ENCODE results near the gene STEAP1B. TPM values are rescaled to one million over a fixed set of nuclear protein-coding genes. Genes with fewer than 3 reads are reported as not detected.

The STEAP1B gene
- total RNA-seq, 2 experiments from 2014 or later, result 0.30 to 0.33 TPM

GRCh38 chr7:22371878-22372277, 128.1 kb downstream of the STEAP1B start:
- no peaks in the 10 kb centered on the region for H3K9me3 Mint-ChIP-seq
- DNase-seq, result no peak
- H3K27ac Mint-ChIP-seq, result no peak overlapping the region
- ChIA-PET CTCF (interaction anchor here (1.4 kb wide), 1 partner anchor 262 kb away, joined by 3 read pairs; no protein-coding TSS in a partner anchor), POLR2A (no interaction called here)
- no peaks in the 10 kb centered on the region for H3K4me1 Mint-ChIP-seq
- no peaks in the 10 kb centered on the region for H3K36me3 Mint-ChIP-seq (ENCODE audit: low read depth)
- H3K27me3 Mint-ChIP-seq, result peaks cover 17% of the 10 kb centered on the region
- H3K4me3 Mint-ChIP-seq, result no peak overlapping the region

Other genes with a start within 250 kb of the STEAP1B start
- under 1 TPM; 0.43 to 0.93 TPM for gene RAPGEF5, start 143.0 kb downstream of the STEAP1B start, total RNA-seq
- gene IL6, start 227.0 kb upstream of the STEAP1B start, total RNA-seq, result under 1 TPM; 0.40 to 0.53 TPM